H1 (cell line): ENCODE data around the gene MEIS3. TPM values are rescaled to one million over a fixed set of nuclear protein-coding genes. Genes with fewer than 3 reads are reported as not detected.

Experiments
- CTCF ChIA-PET: fragments of 300-600 bp; sonication (Branson Sonifier 250); formaldehyde crosslinking; loops from one replicate; lab custom pipeline; 2021; ENCODE audit not compliant: partially characterized antibody; lab: Charles Lee
- POLR2A ChIA-PET: fragments of 300-600 bp; sonication (Branson Sonifier 250); formaldehyde crosslinking; loops from one replicate; lab custom pipeline; 2021; ENCODE audit warnings: inconsistent platforms; ENCODE audit not compliant: partially characterized antibody; lab: Charles Lee
- DNase-seq, 2 experiments: peaks; one replicate each; pipeline versions ENCODE4 v3.0.0 to v3.0.0-alpha.2; 2010 to 2022; ENCODE audit warnings: low spot score in 2 of 2, low read depth in 1 of 2, mixed read lengths in 1 of 2
- FAIRE-seq: peaks from 2 replicates; lab custom pipeline; 2011; peaks lifted over from hg19 to GRCh38; lab: Jason Lieb, UNC
- H2AFZ ChIP-seq: 2 replicates; pipeline ENCODE4 v1.8.1; 2012; ENCODE audit warnings: low read length, inconsistent platforms
- H2AK5ac ChIP-seq: 2 replicates; pipeline ENCODE4 v1.6.1; 2013; ENCODE audit warnings: low read depth, low read length
- H2BK120ac ChIP-seq: replicated peaks from 2 replicates; pipeline ENCODE3; 2013; ENCODE audit warnings: low read depth, low read length, inconsistent platforms
- H2BK12ac ChIP-seq: 2 replicates; pipeline ENCODE4 v1.6.1; 2013; ENCODE audit warnings: low read depth, low read length
- H2BK15ac ChIP-seq: 2 replicates; pipeline ENCODE4 v1.6.1; 2013; ENCODE audit warnings: low read length
- H2BK20ac ChIP-seq: 2 replicates; pipeline ENCODE4 v1.6.1; 2013; ENCODE audit warnings: low read length
- H2BK5ac ChIP-seq: 2 replicates; pipeline ENCODE4 v1.6.1; 2013; ENCODE audit warnings: low read depth, low read length
- H3K14ac ChIP-seq: 2 replicates; pipeline ENCODE4 v1.6.1; 2013; ENCODE audit warnings: inconsistent platforms; ENCODE audit not compliant: insufficient read length
- H3K18ac ChIP-seq: 2 replicates; pipeline ENCODE4 v1.6.1; 2013; ENCODE audit warnings: low read length; ENCODE audit errors: extremely low read depth
- H3K23ac ChIP-seq: 2 replicates; pipeline ENCODE4 v1.6.1; 2013; ENCODE audit warnings: inconsistent platforms; ENCODE audit not compliant: insufficient read length
- H3K23me2 ChIP-seq: 2 replicates; pipeline ENCODE4 v1.6.1; 2013; ENCODE audit warnings: low read depth, low read length
- H3K27ac ChIP-seq: 2 replicates; pipeline ENCODE4 v1.6.1; 2011; ENCODE audit warnings: low read depth, low read length, inconsistent platforms
- H3K27me3 ChIP-seq, 4 experiments: replicated peaks in 1 of 4; 1 replicate in 1 of 4; 2 replicates in 3 of 4; pipeline versions ENCODE4 v1.6.1 to v1.8.1; 2011 to 2013; ENCODE audit warnings: low read length in 3 of 4, mild to moderate bottlenecking in 3 of 4, inconsistent platforms in 2 of 4, mixed read lengths in 2 of 4, moderate library complexity in 1 of 4; ENCODE audit not compliant: control insufficient read depth in 3 of 4, insufficient read depth in 3 of 4; ENCODE audit errors: extremely low read depth in 1 of 4
- H3K36me3 ChIP-seq, 4 experiments: 2 replicates each; pipeline versions ENCODE4 v1.6.1 to v1.8.1; 2011 to 2013; ENCODE audit warnings: mild to moderate bottlenecking in 4 of 4, low read length in 3 of 4, moderate library complexity in 2 of 4, control low read depth in 1 of 4, inconsistent platforms in 1 of 4; ENCODE audit not compliant: insufficient read depth in 4 of 4, control insufficient read depth in 2 of 4
- H3K4ac ChIP-seq: replicated peaks from 2 replicates; pipeline ENCODE3; 2013; ENCODE audit warnings: low read length, low read depth, mixed read lengths, inconsistent platforms; ENCODE audit not compliant: insufficient read length
- H3K4me1 ChIP-seq, 4 experiments: replicated peaks in 1 of 4; 1 replicate in 1 of 4; 2 replicates in 3 of 4; pipeline versions ENCODE4 v1.6.1 to v1.8.1; 2011 to 2013; ENCODE audit warnings: low read length in 3 of 4, inconsistent platforms in 2 of 4, mixed read lengths in 1 of 4; ENCODE audit not compliant: insufficient read depth in 4 of 4, control insufficient read depth in 3 of 4
- H3K4me2 ChIP-seq, 2 experiments: 2 replicates each; pipeline versions ENCODE4 v1.6.1 to v1.8.1; 2011 to 2013; ENCODE audit warnings: low read depth in 2 of 2, low read length in 2 of 2, control low read depth in 1 of 2, inconsistent platforms in 1 of 2, mild to moderate bottlenecking in 1 of 2; ENCODE audit not compliant: insufficient read depth in 1 of 2
- H3K4me3 ChIP-seq, 4 experiments: fragments of 200-600, 300-600 bp in 1 of 4; sonication (generic), shearing (Covaris generic), sonication (Bioruptor Twin) in 1 of 4; 2 replicates each; pipeline versions ENCODE4 v1.5.1 to v1.8.1; 2011 to 2016; ENCODE audit warnings: low read length in 4 of 4, low read depth in 3 of 4, control low read depth in 2 of 4, inconsistent platforms in 2 of 4, mild to moderate bottlenecking in 2 of 4, mixed read lengths in 1 of 4, moderate library complexity in 1 of 4; ENCODE audit not compliant: insufficient read depth in 2 of 4; ENCODE audit errors: extremely low read depth in 1 of 4
- H3K56ac ChIP-seq: replicated peaks from 2 replicates; pipeline ENCODE3; 2013; ENCODE audit warnings: low read depth, mild to moderate bottlenecking, mixed read lengths, low read length, inconsistent platforms; ENCODE audit not compliant: insufficient read length
- H3K79me1 ChIP-seq: 2 replicates; pipeline ENCODE4 v1.6.1; 2013; ENCODE audit warnings: low read depth, low read length, control low read depth
- H3K79me2 ChIP-seq, 2 experiments: 2 replicates each; pipeline versions ENCODE4 v1.6.1 to v1.8.1; 2012 to 2013; ENCODE audit warnings: low read length in 2 of 2, mild to moderate bottlenecking in 2 of 2, inconsistent platforms in 1 of 2; ENCODE audit not compliant: insufficient read depth in 2 of 2, control insufficient read depth in 1 of 2
- H3K9ac ChIP-seq, 4 experiments: replicated peaks in 1 of 4; 1 replicate in 1 of 4; 2 replicates in 3 of 4; pipeline versions ENCODE4 v1.6.1 to v1.8.1; 2011 to 2013; ENCODE audit warnings: low read depth in 3 of 4, low read length in 3 of 4, control low read depth in 2 of 4, mild to moderate bottlenecking in 2 of 4, moderate library complexity in 2 of 4, inconsistent platforms in 1 of 4; ENCODE audit errors: extremely low read depth in 1 of 4
- H3K9me3 ChIP-seq, 2 experiments: 2 replicates each; pipeline versions ENCODE4 v1.6.1 to v1.8.1; 2012 to 2013; ENCODE audit warnings: mild to moderate bottlenecking in 2 of 2, moderate library complexity in 2 of 2, control low read depth in 1 of 2, inconsistent platforms in 1 of 2, low read depth in 1 of 2, low read length in 1 of 2, mixed read lengths in 1 of 2; ENCODE audit not compliant: insufficient read depth in 2 of 2
- H4K20me1 ChIP-seq, 2 experiments: replicated peaks in 1 of 2; 2 replicates each; pipeline versions ENCODE3 to v1.8.1; 2011 to 2013; ENCODE audit warnings: inconsistent platforms in 2 of 2, low read length in 2 of 2, mild to moderate bottlenecking in 1 of 2; ENCODE audit not compliant: insufficient read depth in 2 of 2, control insufficient read depth in 1 of 2
- H4K5ac ChIP-seq: 2 replicates; pipeline ENCODE4 v1.6.1; 2013; ENCODE audit warnings: low read length, low read depth, mixed read lengths, inconsistent platforms; ENCODE audit not compliant: insufficient read length
- H4K8ac ChIP-seq: 2 replicates; pipeline ENCODE4 v1.8.0; 2013; ENCODE audit warnings: mild to moderate bottlenecking, moderate library complexity, low read length, inconsistent platforms; ENCODE audit not compliant: insufficient read depth; ENCODE audit errors: extremely low read depth
- H4K91ac ChIP-seq: replicated peaks from 2 replicates; pipeline ENCODE3; 2013; ENCODE audit warnings: low read length, mixed read lengths, inconsistent platforms; ENCODE audit not compliant: insufficient read length
- BRCA1 ChIP-seq: IDR thresholded peaks from 2 replicates; pipeline ENCODE4 v1.6.1; 2012; ENCODE audit warnings: low read depth, low read length, improper control_type of control experiment
- CEBPB ChIP-seq: IDR thresholded peaks from 2 replicates; pipeline ENCODE4 v1.6.1; 2012; ENCODE audit warnings: low read depth, low read length
- CHD1 ChIP-seq: IDR thresholded peaks from 2 replicates; pipeline ENCODE4 v1.6.1; 2012; ENCODE audit warnings: low read depth, low read length, improper control_type of control experiment
- FOSL1 ChIP-seq: IDR thresholded peaks from 2 replicates; pipeline ENCODE4 v1.6.1; 2011; ENCODE audit warnings: mild to moderate bottlenecking, low read depth, low read length, moderate library complexity; ENCODE audit not compliant: insufficient read depth
- GABPA ChIP-seq: IDR thresholded peaks from 2 replicates; pipeline ENCODE4 v1.6.1; 2011; ENCODE audit warnings: mild to moderate bottlenecking, low read length, moderate library complexity, borderline replicate concordance; ENCODE audit not compliant: insufficient read depth
- GTF2F1 ChIP-seq: IDR thresholded peaks from 2 replicates; pipeline ENCODE4 v1.6.1; 2012; ENCODE audit warnings: low read depth, low read length, improper control_type of control experiment, borderline replicate concordance
- MAFK ChIP-seq: IDR thresholded peaks from 2 replicates; pipeline ENCODE4 v1.6.1; 2012; ENCODE audit warnings: low read depth, mild to moderate bottlenecking, improper control_type of control experiment, low read length
- POLR2AphosphoS5 ChIP-seq: IDR thresholded peaks from 2 replicates; pipeline ENCODE4 v1.6.1; 2011; ENCODE audit warnings: low read depth, low read length
- POU5F1 ChIP-seq: IDR thresholded peaks from 2 replicates; pipeline ENCODE4 v1.6.1; 2011; ENCODE audit warnings: low read depth, mild to moderate bottlenecking, low read length, moderate library complexity
- SIN3A ChIP-seq, 2 experiments: IDR thresholded peaks in 1 of 2; conservative IDR thresholded peaks in 1 of 2; 2 replicates each; pipeline ENCODE4 v1.6.1; 2011 to 2012; ENCODE audit warnings: low read length in 2 of 2, improper control_type of control experiment in 1 of 2, low read depth in 1 of 2, mild to moderate bottlenecking in 1 of 2
- SP1 ChIP-seq: IDR thresholded peaks from 2 replicates; pipeline ENCODE4 v1.6.1; 2011; ENCODE audit warnings: low read depth, low read length
- SRF ChIP-seq: IDR thresholded peaks from 2 replicates; pipeline ENCODE4 v1.6.1; 2011; ENCODE audit warnings: mild to moderate bottlenecking, low read depth, low read length, moderate library complexity
- TAF7 ChIP-seq: optimal IDR thresholded peaks from 2 replicates; pipeline ENCODE3; 2011; ENCODE audit warnings: low read depth, mild to moderate bottlenecking, inconsistent platforms, low read length, moderate library complexity, borderline replicate concordance
- TBP ChIP-seq: IDR thresholded peaks from 2 replicates; pipeline ENCODE4 v1.6.1; 2011; ENCODE audit warnings: low read depth, low read length, improper control_type of control experiment
- WGBS, 2 experiments: shearing (Covaris generic) in 1 of 2; methylation state at CpG; one replicate each; pipeline versions ENCODE4 v1.1.6 to v1.1.7; 2013 to 2015; ENCODE audit warnings: low lambda C conversion rate in 2 of 2, mixed read lengths in 2 of 2, inconsistent platforms in 1 of 2, low coverage in 1 of 2, missing lambda C conversion rate in 1 of 2; ENCODE audit not compliant: insufficient replicate concordance in 2 of 2, insufficient coverage in 1 of 2, insufficient read length in 1 of 2; ENCODE audit errors: extremely low coverage in 1 of 2, missing lambda C conversion rate in 1 of 2; 5-methylcytosine and 5-hydroxymethylcytosine counted together
- polyA plus RNA-seq, 7 experiments: library from polyadenylated mRNA; depleted of rRNA in 3 of 7; stranded (reverse) in 5 of 7; unstranded in 2 of 7; fragments of >200 nt in 5 of 7; fragments of 200-250 nt in 2 of 7; gene quantifications; 1 replicate in 5 of 7; 2 replicates in 1 of 7; 4 replicates in 1 of 7; pipeline versions ENCODE4 v1.2.1 to v1.2.3, GENCODE V29; 2011 to 2013; ENCODE audit warnings: missing spikeins in 2 of 7, mixed read lengths in 2 of 7
- total RNA-seq: library from RNA; stranded (reverse); fragmentation: NEBNext Ultra II Directional; extraction: Animal tissue kit (Norgen Biotek cat#: 25700); gene quantifications from 2 replicates; pipeline ENCODE4 v1.2.1, GENCODE V29; 2021

The MEIS3 gene
- total and polyA plus RNA-seq, 2 of the 8 experiments (the other 6 are each of a cell fraction or from before 2014, with no cell fraction given), result 24.5 to 28.2 TPM

GRCh38 chr19:47433121-47433520 is 13.8 kb upstream of the MEIS3 start:
- Histone ChIP-seq H4K91ac (no peak overlapping the region), H3K4me3 (no peak overlapping the region), H3K9me3 (no peaks in the 10 kb centered on the region), H3K23me2 (peaks cover 16% of the 10 kb centered on the region), H4K20me1 (no peaks in the 10 kb centered on the region), H2BK120ac (no peak overlapping the region), H2BK15ac (no peak overlapping the region), H3K9ac (no peak overlapping the region), H3K4me1 (peaks cover 0 to 21% (median 13%) of the 10 kb centered on the region in 4 experiments; a peak in 5 of 7 replicates), H2BK20ac (no peak overlapping the region), H3K4me2 (no peak overlapping the region), H3K56ac (no peak overlapping the region), H2BK12ac (no peak overlapping the region), H3K18ac (no peak overlapping the region), H2AK5ac (no peak overlapping the region), H3K79me2 (no peaks in the 10 kb centered on the region), H2AFZ (no peak overlapping the region), H3K79me1 (no peaks in the 10 kb centered on the region), H3K36me3 (no peaks in the 10 kb centered on the region), H4K8ac (no peak overlapping the region), H3K27me3 (peaks cover 0 to 25% (median 18%) of the 10 kb centered on the region in 4 experiments; a peak in 6 of 7 replicates), H3K4ac (no peak overlapping the region), H3K14ac (no peak overlapping the region), H4K5ac (no peak overlapping the region), H3K27ac (no peak overlapping the region), H2BK5ac (no peak overlapping the region), H3K23ac (no peak overlapping the region)
- ChIA-PET POLR2A (interaction anchor here (0.6 to 1.9 kb wide), 7 partner anchors 10 to 265 kb away, joined by 3 to 6 read pairs (median 3); partner anchors contain the start of gene KPTN), CTCF (interaction anchor here (0.6 to 24.5 kb wide), 17 partner anchors 8 to 338 kb away, joined by 3 to 436 read pairs (median 5); partner anchors contain the start of genes EHD2, KPTN and SLC8A2)
- WGBS, 2 experiments, result 90% methylated on average over 1 of the region's 1 CpG; no CpG with 5 or more reads in 1 of the 2 experiments
- DNase-seq (no peak), FAIRE-seq (no peak)
- TF ChIP-seq FOSL1 (no peak), GTF2F1 (no peak), BRCA1 (no peak), POLR2AphosphoS5 (no peak), SRF (no peak), TBP (no peak), MAFK (no peak), POU5F1 (no peak), CHD1 (no peak), CEBPB (no peak), SP1 (no peak), SIN3A (conservative IDR thresholded peaks at IDR 0.05 in 1 of 2, IDR thresholded peaks at IDR 0.05 in 1 of 2; ENCODE audit: low read depth in 1 of 2, low read length in 2 of 2) (no peak), GABPA (no peak), TAF7 (no peak)
